Epithelial cell of proximal tubule (primary cell): Measurements from ENCODE around the gene UQCC2. TPM values are rescaled to one million over a fixed set of nuclear protein-coding genes. Genes with fewer than 3 reads are reported as not detected.

Experiments
- DNase-seq: peaks from one replicate; pipeline ENCODE4 v3.0.0-alpha.2; 2011; ENCODE audit warnings: low read depth
- H3K4me3 ChIP-seq: 2 replicates; pipeline ENCODE4 v1.5.1; 2011; ENCODE audit warnings: low read depth, mild to moderate bottlenecking, low read length
- total RNA-seq: library from RNA; depleted of rRNA; stranded (reverse); fragments of >200 nt; gene quantifications from 2 replicates; pipeline ENCODE4 v1.2.3, GENCODE V29; 2015
- TF ChIP-seq, protein P1 (sequence below): conservative IDR thresholded peaks from 2 replicates; pipeline ENCODE4 v1.5.1; 2012; ENCODE audit warnings: low read depth, mild to moderate bottlenecking, low read length

The UQCC2 gene
- total RNA-seq, 1 donor from 2014 or later, result 20.3 TPM

DNA sequence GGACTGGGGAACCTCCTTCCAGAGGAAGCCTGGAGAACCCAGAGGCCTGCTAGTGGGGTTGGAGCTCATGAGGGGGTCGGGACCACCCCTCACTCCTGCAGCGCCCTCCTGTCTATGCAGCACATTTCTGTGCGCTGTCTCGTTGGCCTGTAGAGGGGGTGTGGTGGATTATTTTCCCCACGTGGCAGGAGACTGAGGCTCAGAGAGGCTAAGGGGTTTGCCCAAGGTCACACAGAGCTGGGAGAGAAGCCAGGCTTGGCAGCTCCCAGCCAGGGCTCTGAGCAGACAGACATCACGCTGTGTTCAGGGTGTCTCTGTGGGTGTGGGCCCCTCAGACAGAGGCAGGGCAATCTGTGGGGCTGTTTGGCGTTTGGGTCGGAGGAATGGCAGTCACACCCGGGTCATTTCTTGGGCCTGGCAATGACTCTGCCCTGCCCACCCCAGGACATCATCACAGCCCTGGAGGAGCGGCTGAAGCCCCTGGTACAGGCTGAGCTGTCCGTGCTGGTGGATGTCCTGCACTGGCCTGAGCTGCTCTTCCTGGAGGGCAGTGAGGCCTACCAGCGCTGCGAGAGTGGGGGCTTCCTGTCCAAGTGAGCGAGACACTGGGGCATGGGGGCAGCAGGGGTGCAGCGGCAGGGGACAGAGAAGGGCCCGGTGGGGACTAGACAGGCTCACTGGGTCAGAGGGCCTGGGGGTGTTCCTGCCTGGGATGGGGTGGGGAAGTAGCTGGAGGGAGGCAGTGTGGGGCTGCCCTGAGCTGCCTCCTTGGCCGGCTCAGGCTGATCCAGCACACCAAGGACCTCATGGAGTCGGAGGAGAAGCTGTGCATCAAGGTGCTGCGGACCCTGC, 27.7 kb downstream of the UQCC2 start:
- TF ChIP-seq, protein P1, sequence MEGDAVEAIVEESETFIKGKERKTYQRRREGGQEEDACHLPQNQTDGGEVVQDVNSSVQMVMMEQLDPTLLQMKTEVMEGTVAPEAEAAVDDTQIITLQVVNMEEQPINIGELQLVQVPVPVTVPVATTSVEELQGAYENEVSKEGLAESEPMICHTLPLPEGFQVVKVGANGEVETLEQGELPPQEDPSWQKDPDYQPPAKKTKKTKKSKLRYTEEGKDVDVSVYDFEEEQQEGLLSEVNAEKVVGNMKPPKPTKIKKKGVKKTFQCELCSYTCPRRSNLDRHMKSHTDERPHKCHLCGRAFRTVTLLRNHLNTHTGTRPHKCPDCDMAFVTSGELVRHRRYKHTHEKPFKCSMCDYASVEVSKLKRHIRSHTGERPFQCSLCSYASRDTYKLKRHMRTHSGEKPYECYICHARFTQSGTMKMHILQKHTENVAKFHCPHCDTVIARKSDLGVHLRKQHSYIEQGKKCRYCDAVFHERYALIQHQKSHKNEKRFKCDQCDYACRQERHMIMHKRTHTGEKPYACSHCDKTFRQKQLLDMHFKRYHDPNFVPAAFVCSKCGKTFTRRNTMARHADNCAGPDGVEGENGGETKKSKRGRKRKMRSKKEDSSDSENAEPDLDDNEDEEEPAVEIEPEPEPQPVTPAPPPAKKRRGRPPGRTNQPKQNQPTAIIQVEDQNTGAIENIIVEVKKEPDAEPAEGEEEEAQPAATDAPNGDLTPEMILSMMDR, result no peak
- DNase-seq, result no peak
- no peak overlapping the region for H3K4me3 ChIP-seq

DNA sequence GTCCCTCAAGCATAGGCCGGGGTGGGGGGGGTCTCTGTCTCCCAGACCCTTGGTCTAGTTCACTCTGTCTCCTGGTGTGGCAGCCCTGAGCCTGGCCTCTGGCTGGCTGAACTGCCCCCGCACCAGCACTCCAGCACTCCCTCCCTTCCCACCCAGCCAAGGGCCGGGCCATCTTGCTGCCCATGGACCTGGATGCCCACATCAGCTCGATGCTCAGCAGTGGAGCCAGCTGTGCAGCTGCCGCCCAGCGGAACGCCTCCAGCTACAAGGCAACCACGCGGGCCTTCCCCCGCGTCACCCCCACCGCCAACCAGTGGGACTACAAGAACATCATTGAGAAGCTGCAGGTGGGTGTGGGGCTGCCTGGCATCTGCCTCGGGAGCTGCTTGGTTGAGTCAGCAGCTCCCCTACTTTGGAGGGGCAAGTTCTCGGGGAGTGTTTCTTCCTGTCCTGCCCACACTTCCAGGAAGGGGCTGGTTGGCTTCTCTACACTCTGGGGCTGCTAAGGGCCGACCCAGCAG, 28.4 kb downstream of the UQCC2 start:
- TF ChIP-seq, protein P1, result no peak
- no peak overlapping the region for H3K4me3 ChIP-seq
- DNase-seq, result no peak

DNA sequence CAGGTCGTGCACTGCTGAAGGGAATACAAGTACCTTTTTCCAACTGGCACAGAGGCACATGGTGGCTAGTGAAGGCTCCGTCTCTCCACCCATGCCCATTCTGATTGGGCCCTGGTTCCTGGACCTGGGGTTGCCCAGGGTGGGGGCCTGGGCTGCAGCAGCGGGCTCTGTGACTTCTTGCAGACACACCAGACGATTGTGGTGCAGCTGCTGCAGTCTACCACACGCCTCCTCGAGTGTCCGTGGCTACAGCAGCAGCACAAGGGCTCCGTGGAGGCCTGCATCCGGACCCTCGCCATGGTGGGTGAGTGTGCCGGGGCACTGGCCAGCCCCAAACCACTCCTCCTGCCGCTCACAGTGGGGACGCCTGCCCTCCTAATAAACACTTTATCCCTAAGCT, 29.2 kb downstream of the UQCC2 start:
- no peak for DNase-seq
- TF ChIP-seq, protein P1, result no peak
- H3K4me3 ChIP-seq, result no peak overlapping the region

DNA sequence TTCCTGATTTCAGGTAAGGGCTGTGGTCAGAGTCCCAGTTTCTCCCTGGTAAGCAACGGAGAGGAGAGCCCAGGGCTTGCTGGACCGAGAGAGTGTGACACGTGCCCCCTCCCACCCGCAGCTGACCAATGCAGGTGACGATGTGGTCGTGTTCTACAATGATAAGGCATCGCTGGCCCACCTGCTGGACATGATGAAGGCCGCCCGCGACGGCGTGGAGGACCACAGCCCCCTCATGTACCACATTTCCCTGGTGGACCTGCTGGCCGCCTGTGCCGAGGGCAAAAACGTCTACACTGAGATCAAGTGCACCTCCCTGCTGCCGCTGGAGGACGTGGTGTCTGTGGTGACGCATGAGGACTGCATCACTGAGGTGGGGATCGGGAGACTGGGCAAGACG, 31.7 kb downstream of the UQCC2 start:
- no peak overlapping the region for H3K4me3 ChIP-seq
- no peak for DNase-seq
- TF ChIP-seq, protein P1, result no peak

DNA sequence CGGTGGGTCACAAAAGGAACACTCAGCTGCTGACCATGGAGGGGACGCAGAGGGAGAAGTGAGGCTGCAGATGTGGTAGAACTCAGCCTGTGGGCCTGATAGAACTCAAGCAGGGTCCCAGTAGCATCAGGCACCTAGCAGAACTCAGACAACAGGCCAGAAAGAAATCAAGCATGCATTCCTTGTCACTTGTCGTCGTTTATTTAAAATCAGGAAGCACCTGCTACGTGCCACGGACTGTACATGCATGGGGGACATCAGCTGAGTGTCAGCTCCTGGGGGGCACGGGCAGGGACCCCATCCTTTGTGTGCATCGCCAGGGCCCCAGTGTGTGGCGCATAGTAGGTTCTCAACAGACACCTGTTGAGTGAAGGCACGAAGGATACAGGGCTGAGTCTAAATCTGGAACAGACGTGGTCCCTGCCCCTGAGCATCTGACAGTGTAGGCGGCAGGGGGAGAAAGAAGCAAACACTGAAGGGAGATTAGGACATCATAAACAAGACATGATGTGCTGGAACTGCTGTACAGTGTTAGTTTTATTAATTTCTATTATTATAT, 32.5 kb downstream of the UQCC2 start:
- H3K4me3 ChIP-seq, result no peak overlapping the region
- no peak for DNase-seq
- TF ChIP-seq, protein P1, result no peak

DNA sequence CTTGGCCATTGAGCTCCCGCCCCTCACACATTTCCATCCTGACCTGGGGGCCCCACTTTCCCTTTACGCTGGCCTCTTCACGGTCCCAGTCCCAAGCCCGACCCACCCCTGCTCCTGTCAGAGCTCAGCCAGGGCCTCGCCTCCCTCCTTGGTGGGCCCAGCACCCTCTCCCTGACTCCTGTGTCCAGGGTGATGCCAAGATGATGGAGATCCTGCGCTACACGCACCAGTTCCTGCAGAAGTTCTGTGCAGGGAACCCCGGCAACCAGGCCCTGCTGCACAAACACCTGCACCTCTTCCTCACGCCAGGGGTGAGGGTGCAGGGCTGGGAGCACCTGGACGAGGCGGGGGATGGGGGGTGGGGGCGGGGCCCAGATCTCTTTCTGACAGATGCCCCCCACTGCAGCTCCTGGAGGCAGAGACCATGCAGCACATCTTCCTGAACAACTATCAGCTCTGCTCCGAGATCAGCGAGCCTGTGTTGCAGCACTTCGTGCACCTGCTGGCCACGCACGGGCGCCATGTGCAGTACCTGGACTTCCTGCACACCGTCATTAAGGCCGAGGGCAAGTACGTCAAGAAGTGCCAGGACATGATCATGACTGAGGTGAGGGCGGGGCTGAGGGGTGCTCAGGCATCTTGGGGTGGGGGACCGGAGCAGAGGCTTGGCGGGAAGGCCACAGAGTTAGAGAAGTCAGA, 33.1 kb downstream of the UQCC2 start:
- DNase-seq, result no peak
- no peak overlapping the region for H3K4me3 ChIP-seq
- TF ChIP-seq, protein P1, result no peak
